ENCODE results near the gene YPEL2.

The YPEL2 gene

DNA sequence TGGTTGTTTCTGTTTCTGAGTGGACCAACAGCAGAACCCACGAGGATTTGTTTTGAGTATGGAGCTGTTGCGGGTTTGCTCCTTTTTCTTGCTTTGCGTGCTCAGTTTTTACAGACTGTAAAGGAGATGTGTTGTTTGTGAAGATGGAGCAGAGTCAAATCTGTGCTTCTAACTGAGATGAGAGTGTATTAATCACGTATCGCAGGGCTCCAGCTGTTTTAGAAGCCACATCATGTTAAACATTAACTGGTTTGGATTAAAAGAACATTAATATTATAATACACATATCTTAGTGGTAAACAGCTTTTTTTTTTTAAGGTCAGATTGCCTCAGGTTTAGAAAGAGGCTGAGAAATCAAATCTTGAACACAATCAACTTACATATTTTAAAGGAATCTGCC is 69.4 kb downstream of the YPEL2 start:
- 95% methylated on average over 3 of the region's 5 CpGs for WGBS
- no peak overlapping the region for H2AFZ ChIP-seq (ENCODE audit: low read depth, low read length)
- H4K91ac ChIP-seq (ENCODE audit: low read length), result no peak overlapping the region

DNA sequence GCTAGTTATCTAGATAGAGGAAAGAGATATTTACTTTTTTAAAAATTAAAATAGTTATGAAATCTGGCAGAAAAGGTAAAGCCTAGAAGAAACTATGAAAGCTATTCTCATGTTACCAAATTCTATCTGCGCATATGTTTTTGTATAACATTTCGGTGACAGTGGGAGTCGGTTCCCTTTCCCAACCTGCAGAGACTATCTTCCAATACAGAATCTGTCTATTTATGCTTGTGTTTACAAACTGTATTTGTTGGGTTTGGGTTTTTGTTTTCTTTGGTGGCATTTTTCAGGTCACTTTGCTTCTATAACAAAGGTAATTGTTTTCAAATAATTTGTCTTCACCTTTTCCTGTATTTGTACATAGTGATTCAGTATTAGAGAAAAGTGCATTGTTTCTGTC is 69.8 kb downstream of the YPEL2 start:
- H4K91ac ChIP-seq (ENCODE audit: low read length), result no peak overlapping the region
- no peak overlapping the region for H4K8ac ChIP-seq (ENCODE audit: low read length)
- DNase-seq, result no peak
- no peak overlapping the region for H3K23ac ChIP-seq (ENCODE audit: low read length in 2 of 2)
- H3K4me3 ChIP-seq (ENCODE audit: insufficient read depth in 1 of 2, low read depth in 1 of 2, low read length in 2 of 2), result no peak overlapping the region
- no peak overlapping the region for H2AFZ ChIP-seq (ENCODE audit: low read depth, low read length)
- H2BK5ac ChIP-seq (ENCODE audit: low read depth, low read length, poor library complexity, severe bottlenecking), result no peak overlapping the region
- H3K9me3 ChIP-seq (ENCODE audit: control insufficient read depth, low read length), result no peaks in the 10 kb centered on the region
- H2BK15ac ChIP-seq (ENCODE audit: low read depth, poor library complexity, severe bottlenecking), result no peak overlapping the region
- no peak overlapping the region for H2BK12ac ChIP-seq (ENCODE audit: low read length in 2 of 2)
- no peaks in the 10 kb centered on the region for H3K79me1 ChIP-seq (replicated peaks; ENCODE audit: low read length, poor library complexity, severe bottlenecking)
- H3K36me3 ChIP-seq (ENCODE audit: control insufficient read depth in 1 of 2, insufficient read depth in 2 of 2, low read depth in 1 of 2, low read length in 2 of 2), result peaks cover 12 to 51% of the 10 kb centered on the region in 2 experiments
- no peak overlapping the region for H3K4ac ChIP-seq (ENCODE audit: low read depth in 1 of 2, low read length in 2 of 2)
- no peaks in the 10 kb centered on the region for H3K27me3 ChIP-seq (ENCODE audit: control insufficient read depth in 1 of 2, insufficient read depth in 1 of 2, low read length in 2 of 2)
- no peak overlapping the region for H3K4me2 ChIP-seq (ENCODE audit: low read length, poor library complexity, severe bottlenecking)
- H3K18ac ChIP-seq (ENCODE audit: low read depth in 1 of 2, low read length in 2 of 2), result no peak overlapping the region
- no peak overlapping the region for H3K14ac ChIP-seq (ENCODE audit: low read length in 2 of 2)
- WGBS, result no CpG with 5 or more reads among the region's 3 CpGs
- H3K4me1 ChIP-seq (ENCODE audit: control insufficient read depth, insufficient read depth, low read depth, low read length), result peaks cover 8% of the 10 kb centered on the region
- H3K27ac ChIP-seq (ENCODE audit: low read length, poor library complexity, severe bottlenecking), result no peak overlapping the region
- H2BK120ac ChIP-seq (ENCODE audit: low read depth, low read length), result no peak overlapping the region
- H2AK5ac ChIP-seq (ENCODE audit: low read length, severe bottlenecking), result no peak overlapping the region
- peak overlapping the region; percentile 79 for H3K9ac ChIP-seq (ENCODE audit: low read length)

More for the DNA sequence above, 69.4 kb downstream of the YPEL2 start:
- H3K4me3 ChIP-seq (ENCODE audit: insufficient read depth in 1 of 2, low read depth in 1 of 2, low read length in 2 of 2), result peak overlapping the region in 1 of 2 experiments; percentile 69
- H2BK15ac ChIP-seq (ENCODE audit: low read depth, poor library complexity, severe bottlenecking), result no peak overlapping the region
- H3K27me3 ChIP-seq (ENCODE audit: control insufficient read depth in 1 of 2, insufficient read depth in 1 of 2, low read length in 2 of 2), result no peaks in the 10 kb centered on the region
- no peaks in the 10 kb centered on the region for H3K9me3 ChIP-seq (ENCODE audit: control insufficient read depth, low read length)
- H3K36me3 ChIP-seq (ENCODE audit: control insufficient read depth in 1 of 2, insufficient read depth in 2 of 2, low read depth in 1 of 2, low read length in 2 of 2), result peaks cover 12 to 48% of the 10 kb centered on the region in 2 experiments
- peak overlapping the region; percentile 44 for H3K4me2 ChIP-seq (ENCODE audit: low read length, poor library complexity, severe bottlenecking)
- peak overlapping the region; percentile 87 for H2AK5ac ChIP-seq (ENCODE audit: low read length, severe bottlenecking)
- H3K23ac ChIP-seq (ENCODE audit: low read length in 2 of 2), result no peak overlapping the region
- no peak for DNase-seq
- H2BK5ac ChIP-seq (ENCODE audit: low read depth, low read length, poor library complexity, severe bottlenecking), result no peak overlapping the region
- peaks cover 7% of the 10 kb centered on the region for H3K4me1 ChIP-seq (ENCODE audit: control insufficient read depth, insufficient read depth, low read depth, low read length)
- no peak overlapping the region for H3K14ac ChIP-seq (ENCODE audit: low read length in 2 of 2)
- no peaks in the 10 kb centered on the region for H3K79me1 ChIP-seq (replicated peaks; ENCODE audit: low read length, poor library complexity, severe bottlenecking)
- no peak overlapping the region for H4K8ac ChIP-seq (ENCODE audit: low read length)
- H3K4ac ChIP-seq (ENCODE audit: low read depth in 1 of 2, low read length in 2 of 2), result no peak overlapping the region
- peak overlapping the region; percentile 42 for H3K27ac ChIP-seq (ENCODE audit: low read length, poor library complexity, severe bottlenecking)
- H2BK120ac ChIP-seq (ENCODE audit: low read depth, low read length), result no peak overlapping the region
- no peak overlapping the region for H3K18ac ChIP-seq (ENCODE audit: low read depth in 1 of 2, low read length in 2 of 2)
- H3K9ac ChIP-seq (ENCODE audit: low read length), result peak overlapping the region; percentile 79
- no peak overlapping the region for H2BK12ac ChIP-seq (ENCODE audit: low read length in 2 of 2)

DNA sequence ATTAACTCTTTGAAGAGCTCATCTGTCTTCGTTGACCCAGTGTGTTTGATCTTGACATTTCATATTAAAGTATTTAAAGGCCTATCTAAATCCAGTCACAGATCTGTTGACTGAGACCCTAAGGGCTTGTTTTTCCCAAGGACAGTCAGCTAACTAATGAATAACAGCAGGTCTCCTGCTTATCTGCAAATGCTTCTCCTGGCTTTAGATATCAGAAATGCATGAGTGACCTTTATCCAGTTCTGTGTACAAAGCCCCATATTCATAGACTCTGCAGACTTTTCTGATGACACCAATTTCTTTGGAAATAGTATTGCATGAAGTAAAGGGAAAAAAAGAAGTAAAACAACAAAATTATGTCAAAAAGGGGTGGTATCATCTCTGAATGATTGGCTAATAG is 70.3 kb downstream of the YPEL2 start:
- Histone ChIP-seq H3K4ac (ENCODE audit: low read depth in 1 of 2, low read length in 2 of 2) (no peak overlapping the region), H3K9me3 (ENCODE audit: control insufficient read depth, low read length) (no peaks in the 10 kb centered on the region), H3K36me3 (ENCODE audit: control insufficient read depth in 1 of 2, insufficient read depth in 2 of 2, low read depth in 1 of 2, low read length in 2 of 2) (peaks cover 9 to 46% of the 10 kb centered on the region in 2 experiments), H2BK12ac (ENCODE audit: low read length in 2 of 2) (no peak overlapping the region), H4K8ac (ENCODE audit: low read length) (no peak overlapping the region), H2AFZ (ENCODE audit: low read depth, low read length) (no peak overlapping the region), H2BK5ac (ENCODE audit: low read depth, low read length, poor library complexity, severe bottlenecking) (no peak overlapping the region), H3K79me1 (replicated peaks; ENCODE audit: low read length, poor library complexity, severe bottlenecking) (no peaks in the 10 kb centered on the region), H4K91ac (ENCODE audit: low read length) (no peak overlapping the region), H2AK5ac (ENCODE audit: low read length, severe bottlenecking) (no peak overlapping the region), H3K4me3 (ENCODE audit: insufficient read depth in 1 of 2, low read depth in 1 of 2, low read length in 2 of 2) (no peak overlapping the region), H3K9ac (ENCODE audit: low read length) (no peak overlapping the region), H3K27me3 (ENCODE audit: control insufficient read depth in 1 of 2, insufficient read depth in 1 of 2, low read length in 2 of 2) (no peaks in the 10 kb centered on the region), H2BK120ac (ENCODE audit: low read depth, low read length) (no peak overlapping the region), H3K4me2 (ENCODE audit: low read length, poor library complexity, severe bottlenecking) (no peak overlapping the region), H3K14ac (ENCODE audit: low read length in 2 of 2) (no peak overlapping the region), H3K23ac (ENCODE audit: low read length in 2 of 2) (no peak overlapping the region), H3K4me1 (ENCODE audit: control insufficient read depth, insufficient read depth, low read depth, low read length) (peaks cover 9% of the 10 kb centered on the region), H2BK15ac (ENCODE audit: low read depth, poor library complexity, severe bottlenecking) (no peak overlapping the region), H3K18ac (ENCODE audit: low read depth in 1 of 2, low read length in 2 of 2) (no peak overlapping the region), H3K27ac (ENCODE audit: low read length, poor library complexity, severe bottlenecking) (no peak overlapping the region)
- 43% methylated on average over 1 of the region's 1 CpG for WGBS
- DNase-seq, result no peak

DNA sequence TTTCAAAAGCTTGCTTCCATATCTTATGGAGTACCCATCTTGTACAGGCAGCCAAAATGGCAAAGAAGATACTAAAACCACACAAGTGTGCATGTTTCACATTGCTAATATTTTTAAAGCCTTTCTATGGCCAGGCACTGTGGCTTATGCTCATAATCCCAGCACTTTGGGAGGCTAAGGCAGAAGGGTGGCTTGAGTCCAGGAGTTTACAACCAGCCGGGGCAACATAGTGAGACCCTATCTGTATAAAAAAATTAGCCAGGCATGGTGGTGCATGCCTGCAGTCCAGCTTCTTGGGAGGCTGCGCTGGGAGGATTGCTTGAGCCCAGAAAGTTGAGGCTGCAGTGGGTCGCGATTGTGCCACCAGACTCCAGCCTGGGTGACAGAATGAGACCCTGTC is 71.3 kb downstream of the YPEL2 start:
- Histone ChIP-seq H2AFZ (ENCODE audit: low read depth, low read length) (no peak overlapping the region), H3K36me3 (ENCODE audit: control insufficient read depth in 1 of 2, insufficient read depth in 2 of 2, low read depth in 1 of 2, low read length in 2 of 2) (peaks cover under 1 to 36% of the 10 kb centered on the region in 2 experiments), H2BK12ac (ENCODE audit: low read length in 2 of 2) (no peak overlapping the region), H3K79me1 (replicated peaks; ENCODE audit: low read length, poor library complexity, severe bottlenecking) (no peaks in the 10 kb centered on the region), H3K14ac (ENCODE audit: low read length in 2 of 2) (no peak overlapping the region), H3K4ac (ENCODE audit: low read depth in 1 of 2, low read length in 2 of 2) (no peak overlapping the region), H2AK5ac (ENCODE audit: low read length, severe bottlenecking) (no peak overlapping the region), H3K9me3 (ENCODE audit: control insufficient read depth, low read length) (no peaks in the 10 kb centered on the region), H3K27ac (ENCODE audit: low read length, poor library complexity, severe bottlenecking) (no peak overlapping the region), H3K4me1 (ENCODE audit: control insufficient read depth, insufficient read depth, low read depth, low read length) (peaks cover 16% of the 10 kb centered on the region), H2BK5ac (ENCODE audit: low read depth, low read length, poor library complexity, severe bottlenecking) (no peak overlapping the region), H3K23ac (ENCODE audit: low read length in 2 of 2) (no peak overlapping the region), H3K27me3 (ENCODE audit: control insufficient read depth in 1 of 2, insufficient read depth in 1 of 2, low read length in 2 of 2) (no peaks in the 10 kb centered on the region), H3K4me3 (ENCODE audit: insufficient read depth in 1 of 2, low read depth in 1 of 2, low read length in 2 of 2) (no peak overlapping the region), H3K4me2 (ENCODE audit: low read length, poor library complexity, severe bottlenecking) (no peak overlapping the region), H2BK120ac (ENCODE audit: low read depth, low read length) (no peak overlapping the region), H2BK15ac (ENCODE audit: low read depth, poor library complexity, severe bottlenecking) (no peak overlapping the region), H3K9ac (ENCODE audit: low read length) (no peak overlapping the region), H4K8ac (ENCODE audit: low read length) (no peak overlapping the region), H3K18ac (ENCODE audit: low read depth in 1 of 2, low read length in 2 of 2) (no peak overlapping the region), H4K91ac (ENCODE audit: low read length) (no peak overlapping the region)
- DNase-seq, result no peak
- 95% methylated on average over 4 of the region's 4 CpGs for WGBS

All from mesenchymal stem cell (in vitro differentiated cells and primary cell).